Measurements from ENCODE around the gene SNX7.
A peak's percentile ranks its signal among the peaks of the same experiment; 100 is the strongest.

SNX7 gene

GRCh38 chr1:98781906-98782305 lies 120.4 kb downstream of the SNX7 start:
- no peak for DNase-seq

GRCh38 chr1:98783821-98784220 lies 122.3 kb downstream of the SNX7 start:
- DNase-seq, result no peak

GRCh38 chr1:98791498-98791897 lies 130.0 kb downstream of the SNX7 start:
- no peak for DNase-seq

- peak; percentile 51 for DNase-seq
These were observed 130.6 kb downstream of the SNX7 start for GRCh38 chr1:98792123-98792522.

GRCh38 chr1:98793136-98793535 lies 131.6 kb downstream of the SNX7 start:
- DNase-seq, result peak; percentile 9

GRCh38 chr1:98794196-98794886 lies 132.8 kb downstream of the SNX7 start:
- peak; percentile 74 for DNase-seq

GRCh38 chr1:98796049-98796448 lies 134.5 kb downstream of the SNX7 start:
- DNase-seq, result no peak

- no peak for DNase-seq
These were observed 136.0 kb downstream of the SNX7 start for GRCh38 chr1:98797506-98797905.

Measured in EL (cell line).